ENCODE results near the gene SLAMF6.

The SLAMF6 gene

GRCh38 chr1:160454371-160455152 lies 68.5 kb downstream of the SLAMF6 start:
- in situ Hi-C loops (cut with MboI; ENCODE audit: low sequenced_read_pairs, unreplicated experiment): no loop called here
- DNase-seq (ENCODE audit: low spot score): no peak
- TF ChIP-seq, protein P1, sequence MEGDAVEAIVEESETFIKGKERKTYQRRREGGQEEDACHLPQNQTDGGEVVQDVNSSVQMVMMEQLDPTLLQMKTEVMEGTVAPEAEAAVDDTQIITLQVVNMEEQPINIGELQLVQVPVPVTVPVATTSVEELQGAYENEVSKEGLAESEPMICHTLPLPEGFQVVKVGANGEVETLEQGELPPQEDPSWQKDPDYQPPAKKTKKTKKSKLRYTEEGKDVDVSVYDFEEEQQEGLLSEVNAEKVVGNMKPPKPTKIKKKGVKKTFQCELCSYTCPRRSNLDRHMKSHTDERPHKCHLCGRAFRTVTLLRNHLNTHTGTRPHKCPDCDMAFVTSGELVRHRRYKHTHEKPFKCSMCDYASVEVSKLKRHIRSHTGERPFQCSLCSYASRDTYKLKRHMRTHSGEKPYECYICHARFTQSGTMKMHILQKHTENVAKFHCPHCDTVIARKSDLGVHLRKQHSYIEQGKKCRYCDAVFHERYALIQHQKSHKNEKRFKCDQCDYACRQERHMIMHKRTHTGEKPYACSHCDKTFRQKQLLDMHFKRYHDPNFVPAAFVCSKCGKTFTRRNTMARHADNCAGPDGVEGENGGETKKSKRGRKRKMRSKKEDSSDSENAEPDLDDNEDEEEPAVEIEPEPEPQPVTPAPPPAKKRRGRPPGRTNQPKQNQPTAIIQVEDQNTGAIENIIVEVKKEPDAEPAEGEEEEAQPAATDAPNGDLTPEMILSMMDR (IDR thresholded peaks at IDR 0.05; ENCODE audit: borderline replicate concordance, control extremely low read depth, extremely low read depth, insufficient read depth, missing control alignments): no peak

GRCh38 chr1:160453443-160453842 lies 69.6 kb downstream of the SLAMF6 start:
- TF ChIP-seq, protein P1 (IDR thresholded peaks at IDR 0.05; ENCODE audit: borderline replicate concordance, control extremely low read depth, extremely low read depth, insufficient read depth, missing control alignments): no peak
- in situ Hi-C loops (cut with MboI; ENCODE audit: low sequenced_read_pairs, unreplicated experiment): no loop called here
- peak; percentile 50 for DNase-seq (ENCODE audit: low spot score)

GRCh38 chr1:160451859-160452232 lies 71.2 kb downstream of the SLAMF6 start:
- TF ChIP-seq, protein P1 (IDR thresholded peaks at IDR 0.05; ENCODE audit: borderline replicate concordance, control extremely low read depth, extremely low read depth, insufficient read depth, missing control alignments): no peak
- in situ Hi-C loops (cut with MboI; ENCODE audit: low sequenced_read_pairs, unreplicated experiment): no loop called here
- DNase-seq (ENCODE audit: low spot score): no peak

DNA sequence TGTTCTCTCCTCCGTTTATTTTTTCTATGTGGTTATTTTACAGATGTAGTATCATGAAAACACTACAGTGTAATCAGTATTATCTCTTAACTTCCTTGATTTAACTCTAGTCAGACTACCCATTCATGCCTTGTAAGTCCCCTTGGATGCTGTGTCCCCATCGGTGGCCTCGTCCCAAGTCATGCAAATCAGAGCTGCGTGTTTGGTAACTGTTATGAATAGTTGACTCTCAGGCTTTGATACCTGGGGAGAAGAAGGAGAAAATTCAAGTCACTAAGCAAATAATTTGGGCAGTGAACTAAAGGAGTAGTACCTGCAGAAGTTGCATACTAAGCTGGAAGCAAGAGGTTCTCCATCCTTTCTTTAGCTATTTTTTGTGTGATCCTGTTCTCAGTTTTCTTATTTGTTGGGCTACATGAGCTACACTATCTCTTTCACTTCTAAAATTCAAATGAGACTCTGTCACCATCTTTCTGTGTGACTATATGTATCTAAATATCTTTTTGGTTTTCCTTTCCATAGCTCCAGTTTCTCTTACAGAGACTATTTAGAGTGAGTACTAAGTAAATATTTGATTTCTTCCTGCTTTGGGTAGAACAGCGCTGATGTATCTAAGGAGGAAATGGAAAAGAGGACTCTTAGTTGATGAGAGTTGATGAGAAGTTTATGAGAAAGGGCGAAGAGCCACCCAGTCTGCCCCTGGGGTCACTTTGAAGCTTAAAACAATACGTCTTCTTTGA lies 71.8 kb downstream of the SLAMF6 start:
- in situ Hi-C loops (cut with MboI; ENCODE audit: low sequenced_read_pairs, unreplicated experiment): no loop called here
- TF ChIP-seq, protein P1 (IDR thresholded peaks at IDR 0.05; ENCODE audit: borderline replicate concordance, control extremely low read depth, extremely low read depth, insufficient read depth, missing control alignments): no peak
- DNase-seq (ENCODE audit: low spot score): peak; percentile 28

GRCh38 chr1:160449494-160449893 lies 73.6 kb downstream of the SLAMF6 start:
- in situ Hi-C loops (cut with MboI; ENCODE audit: low sequenced_read_pairs, unreplicated experiment): no loop called here
- no peak for DNase-seq (ENCODE audit: low spot score)
- TF ChIP-seq, protein P1 (IDR thresholded peaks at IDR 0.05; ENCODE audit: borderline replicate concordance, control extremely low read depth, extremely low read depth, insufficient read depth, missing control alignments): no peak

DNA sequence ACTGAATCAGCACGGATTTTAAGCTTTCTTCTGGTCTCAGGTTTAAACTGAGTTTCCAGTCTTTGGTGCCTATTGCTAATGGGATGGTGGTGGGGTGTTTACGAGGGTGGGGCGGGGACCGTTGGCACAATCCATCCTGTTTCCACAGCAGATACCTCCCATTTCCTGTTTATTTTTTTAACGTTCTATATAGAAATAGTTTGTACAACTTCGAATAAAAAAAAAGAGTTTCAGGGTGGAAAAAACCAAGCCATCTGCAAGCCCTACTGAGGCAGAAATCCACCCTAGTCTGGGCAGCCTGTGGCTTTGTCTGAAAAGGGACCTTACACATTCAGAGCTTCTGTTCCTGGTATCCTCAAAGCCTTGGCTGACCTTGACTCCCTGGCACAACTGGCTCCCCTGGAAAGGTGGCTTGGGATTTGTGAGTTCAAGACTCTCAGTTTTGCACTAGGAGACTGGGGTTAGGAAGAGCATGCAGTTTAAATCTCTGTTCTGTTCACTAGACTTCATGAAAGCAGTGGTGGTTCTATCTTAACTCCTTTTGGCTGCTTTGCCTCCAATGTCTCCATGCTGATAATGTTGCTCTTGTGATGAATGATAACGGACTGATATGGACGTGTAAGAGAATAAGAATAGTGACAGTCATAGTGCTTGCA lies 76.0 kb downstream of the SLAMF6 start:
- in situ Hi-C loops (cut with MboI; ENCODE audit: low sequenced_read_pairs, unreplicated experiment): no loop called here
- DNase-seq (ENCODE audit: low spot score): no peak

More for the DNA sequence above, 76.0 kb downstream of the SLAMF6 start:
- TF ChIP-seq, protein P1 (IDR thresholded peaks at IDR 0.05; ENCODE audit: borderline replicate concordance, control extremely low read depth, extremely low read depth, insufficient read depth, missing control alignments): no peak
